IgD-negative memory B cell (primary cell): Measurements from ENCODE around the gene IQGAP1. TPM values are rescaled to one million over a fixed set of nuclear protein-coding genes. Genes with fewer than 3 reads are reported as not detected.
A peak's percentile ranks its signal among the peaks of the same experiment; 100 is the strongest.
"Not testable (repeated sequence)": the region's sequence is repeated elsewhere in the genome, so short reads cannot be mapped to it uniquely, and the experiment has no call there.

Experiments used
- H3K27ac Mint-ChIP-seq, 3 donors: one replicate each; pipeline ENCODE4 v1.8.0; 2020 to 2022; ENCODE audit warnings: mild to moderate bottlenecking in 3 of 3, mixed read lengths in 3 of 3, moderate library complexity in 1 of 3
- H3K27me3 Mint-ChIP-seq: one replicate; pipeline ENCODE4 v1.8.0; 2021; ENCODE audit warnings: mixed read lengths
- H3K36me3 Mint-ChIP-seq: one replicate; pipeline ENCODE4 v1.8.0; 2020; ENCODE audit warnings: mild to moderate bottlenecking, mixed read lengths
- H3K4me1 Mint-ChIP-seq, 3 donors: one replicate each; pipeline ENCODE4 v1.8.0; 2020 to 2022; ENCODE audit warnings: mixed read lengths in 3 of 3, mild to moderate bottlenecking in 1 of 3
- H3K4me3 Mint-ChIP-seq, 4 donors: one replicate each; pipeline ENCODE4 v1.8.0; 2020 to 2022; ENCODE audit warnings: mild to moderate bottlenecking in 4 of 4, mixed read lengths in 4 of 4, moderate library complexity in 3 of 4
- H3K9me3 Mint-ChIP-seq, 3 donors: one replicate each; pipeline ENCODE4 v1.8.0; 2020 to 2021; ENCODE audit warnings: mixed read lengths in 3 of 3, mild to moderate bottlenecking in 1 of 3
- polyA plus RNA-seq: library from polyadenylated mRNA; unstranded; fragments of 300-500 nt; fragmentation: Illumina TruSeq; gene quantifications from one replicate; pipeline ENCODE4 v1.2.3, GENCODE V29; 2021

The IQGAP1 gene
- polyA plus RNA-seq, 1 donor from 2014 or later, result 136 TPM

GRCh38 chr15:90487186-90487585 lies 99.1 kb downstream of the IQGAP1 start:
- Mint-ChIP-seq H3K4me1 (peaks cover 0 to 4% (median 0%) of the 10 kb centered on the region in 3 donors), H3K4me3 (no peak overlapping the region), H3K27ac (peak overlapping the region in 1 of 3 donors; percentile 19), H3K36me3 (peaks cover 6% of the 10 kb centered on the region), H3K9me3 (no peaks in the 10 kb centered on the region), H3K27me3 (no peaks in the 10 kb centered on the region)

- Mint-ChIP-seq H3K4me1 (peaks cover 0 to 4% (median 0%) of the 10 kb centered on the region in 3 donors), H3K27ac (peak overlapping the region in 1 of 3 donors; percentile 39), H3K4me3 (no peak overlapping the region), H3K9me3 (no peaks in the 10 kb centered on the region), H3K27me3 (no peaks in the 10 kb centered on the region), H3K36me3 (peaks cover 7% of the 10 kb centered on the region)
Observed at GRCh38 chr15:90489514-90489913, 101.5 kb downstream of the IQGAP1 start.

- peaks cover 0 to 4% (median 0%) of the 10 kb centered on the region in 3 donors for H3K4me1 Mint-ChIP-seq
- H3K27me3 Mint-ChIP-seq, result no peaks in the 10 kb centered on the region
- H3K9me3 Mint-ChIP-seq, result no peaks in the 10 kb centered on the region
- no peak overlapping the region for H3K4me3 Mint-ChIP-seq
- H3K27ac Mint-ChIP-seq, result no peak overlapping the region
- peaks cover 7% of the 10 kb centered on the region for H3K36me3 Mint-ChIP-seq
Observed at GRCh38 chr15:90489944-90490343, 101.9 kb downstream of the IQGAP1 start.

DNA sequence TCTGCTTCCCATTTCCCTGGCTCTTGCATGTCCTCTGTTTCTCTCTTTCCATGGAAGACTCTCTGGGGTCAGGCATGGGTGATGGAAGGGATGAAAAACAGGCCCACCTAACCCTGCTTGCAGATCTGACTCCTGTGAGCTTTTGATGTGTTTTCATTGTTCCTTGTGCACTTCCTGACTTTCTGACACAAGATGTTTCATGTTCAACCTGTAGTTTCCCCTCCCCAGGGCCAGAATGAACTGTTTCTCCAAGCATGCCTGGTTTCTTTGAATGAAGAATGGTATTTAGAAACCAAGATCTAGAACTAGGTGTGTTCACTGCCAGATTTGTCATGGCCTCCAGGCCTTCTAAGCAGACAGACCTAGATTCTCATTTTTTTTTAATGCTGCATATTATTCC lies 105.6 kb downstream of the IQGAP1 start:
- Mint-ChIP-seq H3K27ac (peak overlapping the region in 1 of 3 donors; percentile 68), H3K36me3 (peaks cover 3% of the 10 kb centered on the region)

DNA sequence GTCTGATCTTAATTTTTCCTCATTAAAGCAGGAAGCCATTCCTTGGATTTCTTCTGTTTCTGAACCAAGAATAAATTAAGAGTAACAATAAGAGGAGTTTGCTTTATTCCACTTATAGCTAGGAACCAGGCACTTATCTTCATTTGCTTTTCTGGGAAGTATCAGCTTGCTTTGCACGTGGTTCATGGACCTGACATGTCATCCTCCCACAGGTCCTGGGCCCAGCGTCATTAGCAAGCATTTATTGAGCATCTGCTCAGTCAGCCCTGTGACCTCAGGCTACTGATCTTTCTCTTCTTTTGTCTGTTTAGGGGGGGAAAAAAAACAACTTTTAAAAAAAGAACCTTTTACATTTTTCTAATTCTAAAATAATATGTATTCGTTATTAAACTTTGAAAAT lies 107.0 kb downstream of the IQGAP1 start:
- H3K36me3 Mint-ChIP-seq, result peaks cover 1% of the 10 kb centered on the region
- H3K9me3 Mint-ChIP-seq, result no peaks in the 10 kb centered on the region
- no peaks in the 10 kb centered on the region for H3K27me3 Mint-ChIP-seq
- H3K4me3 Mint-ChIP-seq, result no peak overlapping the region
- H3K4me1 Mint-ChIP-seq, result peaks cover 0 to 1% (median 0%) of the 10 kb centered on the region in 3 donors
- no peak overlapping the region for H3K27ac Mint-ChIP-seq

More for the DNA sequence above, 105.6 kb downstream of the IQGAP1 start:
- Mint-ChIP-seq H3K27me3 (no peaks in the 10 kb centered on the region), H3K4me1 (peaks cover 0 to 2% (median 1%) of the 10 kb centered on the region in 3 donors), H3K9me3 (no peaks in the 10 kb centered on the region), H3K4me3 (no peak overlapping the region)

GRCh38 chr15:90496791-90497190 lies 108.7 kb downstream of the IQGAP1 start:
- Mint-ChIP-seq H3K27ac (no peak overlapping the region), H3K4me3 (no peak overlapping the region), H3K9me3 (no peaks in the 10 kb centered on the region), H3K4me1 (peaks cover 0 to 1% (median 0%) of the 10 kb centered on the region in 3 donors), H3K36me3 (peaks cover 2% of the 10 kb centered on the region), H3K27me3 (no peaks in the 10 kb centered on the region)

- Mint-ChIP-seq H3K9me3 (no peaks in the 10 kb centered on the region), H3K27ac (no peak overlapping the region), H3K36me3 (peaks cover 4% of the 10 kb centered on the region), H3K27me3 (no peaks in the 10 kb centered on the region), H3K4me3 (no peak overlapping the region), H3K4me1 (peaks cover 0 to 1% (median 0%) of the 10 kb centered on the region in 3 donors)
Observed at GRCh38 chr15:90497376-90497775, 109.3 kb downstream of the IQGAP1 start.

- peaks cover 0 to 1% (median 0%) of the 10 kb centered on the region in 3 donors for H3K4me1 Mint-ChIP-seq
- H3K36me3 Mint-ChIP-seq, result peaks cover 3% of the 10 kb centered on the region
- H3K9me3 Mint-ChIP-seq, result no peaks in the 10 kb centered on the region
- no peaks in the 10 kb centered on the region for H3K27me3 Mint-ChIP-seq
- H3K27ac Mint-ChIP-seq, result peak overlapping the region in 1 of 3 donors; percentile 11
- H3K4me3 Mint-ChIP-seq, result no peak overlapping the region
Observed at GRCh38 chr15:90497912-90498311, 109.9 kb downstream of the IQGAP1 start.

DNA sequence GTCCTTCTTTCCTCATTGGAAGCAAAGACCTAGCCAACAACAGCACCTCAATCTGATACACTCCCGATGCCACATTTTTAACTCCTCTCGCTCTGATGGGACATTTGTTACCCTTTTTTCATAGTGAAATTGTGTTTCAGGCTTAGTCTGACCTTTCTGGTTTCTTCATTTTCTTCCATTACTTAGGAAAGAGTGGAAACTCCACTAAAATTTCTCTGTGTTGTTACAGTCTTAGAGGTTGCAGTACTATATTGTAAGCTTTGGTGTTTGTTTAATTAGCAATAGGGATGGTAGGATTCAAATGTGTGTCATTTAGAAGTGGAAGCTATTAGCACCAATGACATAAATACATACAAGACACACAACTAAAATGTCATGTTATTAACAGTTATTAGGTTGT lies 112.1 kb downstream of the IQGAP1 start:
- Mint-ChIP-seq H3K36me3 (peaks cover 3% of the 10 kb centered on the region), H3K4me1 (peaks cover 0 to 1% (median 0%) of the 10 kb centered on the region in 3 donors), H3K4me3 (no peak overlapping the region), H3K9me3 (no peaks in the 10 kb centered on the region), H3K27ac (no peak overlapping the region), H3K27me3 (no peaks in the 10 kb centered on the region)

DNA sequence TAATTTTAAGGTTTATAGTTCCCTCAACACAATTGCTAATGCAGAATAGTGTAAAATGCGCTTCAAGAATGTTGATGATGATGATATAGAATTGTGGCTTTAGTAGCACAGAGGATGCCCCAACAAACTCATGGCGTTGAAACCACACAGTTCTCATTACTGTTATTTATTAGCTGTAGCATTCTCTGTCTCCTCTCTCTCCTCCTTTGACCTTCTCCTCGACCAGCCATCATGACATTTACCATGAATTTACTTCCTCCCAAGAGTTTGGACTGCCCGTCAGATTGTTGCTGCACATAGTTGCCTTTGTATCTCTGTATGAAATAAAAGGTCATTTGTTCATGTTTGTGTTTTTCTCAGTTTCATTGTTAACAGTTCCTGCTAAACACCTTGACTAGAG lies 113.9 kb downstream of the IQGAP1 start:
- no peaks in the 10 kb centered on the region for H3K27me3 Mint-ChIP-seq
- H3K36me3 Mint-ChIP-seq, result peaks cover 3% of the 10 kb centered on the region
- H3K4me3 Mint-ChIP-seq, result no peak overlapping the region
- peaks cover 0 to 1% (median 0%) of the 10 kb centered on the region in 3 donors for H3K4me1 Mint-ChIP-seq
- H3K9me3 Mint-ChIP-seq, result no peaks in the 10 kb centered on the region
- H3K27ac Mint-ChIP-seq, result no peak overlapping the region

DNA sequence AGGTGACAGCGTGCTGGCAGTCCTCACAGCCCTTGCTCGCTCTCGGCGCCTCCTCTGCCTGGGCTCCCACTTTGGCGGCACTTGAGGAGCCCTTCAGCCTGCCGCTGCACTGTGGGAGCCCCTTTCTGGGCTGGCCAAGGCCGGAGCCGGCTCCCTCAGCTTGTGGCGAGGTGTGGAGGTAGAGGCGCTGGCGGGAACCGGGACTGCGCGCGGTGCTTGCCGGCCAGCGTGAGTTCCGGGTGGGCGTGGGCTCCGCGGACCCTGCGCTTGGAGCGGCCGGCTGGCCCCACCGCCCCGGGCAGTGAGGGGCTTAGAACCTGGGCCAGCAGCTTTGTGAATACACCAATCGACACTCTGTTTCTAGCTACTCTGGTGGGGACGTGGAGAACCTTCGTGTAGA lies 122.7 kb downstream of the IQGAP1 start:
- not testable (repeated sequence) for H3K27me3 Mint-ChIP-seq, H3K27ac Mint-ChIP-seq, H3K4me3 Mint-ChIP-seq, H3K4me1 Mint-ChIP-seq, H3K36me3 Mint-ChIP-seq, H3K9me3 Mint-ChIP-seq

DNA sequence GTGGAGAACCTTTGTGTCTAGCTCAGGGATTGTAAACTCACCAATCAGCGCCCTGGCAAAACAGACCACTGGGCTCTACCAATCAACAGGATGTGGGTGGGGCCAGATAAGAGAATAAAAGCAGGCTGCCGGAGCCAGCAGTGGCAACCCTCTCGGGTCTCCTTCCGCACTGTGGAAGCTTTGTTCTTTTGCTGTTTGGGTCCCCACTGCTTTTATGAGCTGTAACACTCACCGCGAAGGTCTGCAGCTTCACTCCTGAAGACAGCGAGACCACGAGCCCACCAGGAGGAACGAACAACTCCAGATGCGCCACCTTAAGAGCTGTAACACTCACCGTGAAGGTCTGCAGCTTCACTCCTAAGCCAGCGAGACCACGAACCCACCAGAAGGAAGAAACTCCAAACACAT lies 123.2 kb downstream of the IQGAP1 start:
- not testable (repeated sequence) for H3K4me1 Mint-ChIP-seq, H3K27me3 Mint-ChIP-seq, H3K9me3 Mint-ChIP-seq, H3K36me3 Mint-ChIP-seq, H3K27ac Mint-ChIP-seq
- peak overlapping the region in 1 of 4 donors; percentile 41 for H3K4me3 Mint-ChIP-seq

DNA sequence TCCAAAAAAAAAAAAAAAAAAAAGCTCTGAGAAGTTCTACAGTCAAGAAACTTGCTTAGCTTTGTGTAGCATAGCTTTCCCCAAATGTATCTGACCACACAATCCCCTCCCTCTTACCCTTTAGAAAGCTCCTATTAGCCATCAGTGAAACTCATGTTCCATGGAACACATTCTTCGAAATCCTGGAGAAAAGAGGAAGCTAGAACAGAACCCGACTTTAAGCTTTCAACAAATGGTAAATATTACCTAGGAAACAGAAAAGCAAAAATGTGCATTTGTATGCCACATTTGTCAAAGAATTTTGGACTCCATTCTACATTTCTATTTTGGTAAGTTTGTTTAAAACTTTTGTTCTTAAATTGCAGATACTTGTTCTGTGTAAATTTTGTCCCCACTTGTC lies 124.2 kb downstream of the IQGAP1 start:
- H3K4me3 Mint-ChIP-seq, result no peak overlapping the region
- no peak overlapping the region for H3K27ac Mint-ChIP-seq
- H3K27me3 Mint-ChIP-seq, result no peaks in the 10 kb centered on the region

GRCh38 chr15:90512981-90513380 lies 124.9 kb downstream of the IQGAP1 start:
- Mint-ChIP-seq H3K9me3 (no peaks in the 10 kb centered on the region), H3K36me3 (no peaks in the 10 kb centered on the region), H3K27me3 (no peaks in the 10 kb centered on the region), H3K4me3 (no peak overlapping the region), H3K4me1 (peaks cover 0 to 4% (median 0%) of the 10 kb centered on the region in 3 donors), H3K27ac (no peak overlapping the region)

More for the DNA sequence above, 124.2 kb downstream of the IQGAP1 start:
- H3K36me3 Mint-ChIP-seq, result no peaks in the 10 kb centered on the region
- H3K9me3 Mint-ChIP-seq, result no peaks in the 10 kb centered on the region
- H3K4me1 Mint-ChIP-seq, result peaks cover 0 to 4% (median 0%) of the 10 kb centered on the region in 3 donors

DNA sequence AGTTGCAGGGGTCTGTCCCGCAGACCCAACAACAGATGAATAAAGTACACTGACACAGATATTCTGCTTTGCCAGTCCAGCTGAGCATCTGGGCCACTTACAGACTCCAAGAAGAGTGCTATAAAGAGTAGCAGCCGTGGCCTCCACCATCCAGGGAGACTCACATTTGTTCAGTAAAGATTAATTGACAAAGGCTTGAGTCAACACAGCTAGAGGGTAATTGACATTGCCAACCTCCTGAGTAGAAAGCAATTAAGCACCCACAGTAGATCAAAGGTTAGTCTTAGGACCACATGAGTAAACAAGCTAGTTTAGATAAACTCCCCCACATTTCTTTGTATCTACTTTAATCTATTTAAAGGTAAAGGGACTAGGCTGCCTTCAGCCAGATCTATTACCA lies 125.4 kb downstream of the IQGAP1 start:
- H3K9me3 Mint-ChIP-seq, result no peaks in the 10 kb centered on the region

DNA sequence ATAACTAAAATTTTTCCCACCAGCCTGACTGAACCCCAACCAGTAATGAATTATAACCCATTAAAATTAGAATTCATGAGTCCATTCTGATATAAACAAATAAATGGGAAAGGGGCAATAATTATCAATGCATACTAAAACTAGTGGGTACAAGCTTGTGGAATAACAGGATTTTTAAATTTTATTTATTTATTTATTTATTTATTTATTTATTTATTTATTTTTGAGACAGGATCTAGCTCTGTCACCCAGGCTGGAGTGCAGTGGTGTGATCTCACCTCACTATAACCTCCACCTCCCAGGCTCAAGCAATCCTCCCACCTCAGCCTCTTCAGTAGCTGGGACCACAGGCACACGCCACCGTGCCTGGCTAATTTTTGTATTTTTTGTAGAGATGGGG lies 125.9 kb downstream of the IQGAP1 start:
- H3K9me3 Mint-ChIP-seq, H3K27me3 Mint-ChIP-seq, H3K4me1 Mint-ChIP-seq, H3K4me3 Mint-ChIP-seq, H3K36me3 Mint-ChIP-seq, H3K27ac Mint-ChIP-seq: not testable (repeated sequence)

More for the DNA sequence above, 125.4 kb downstream of the IQGAP1 start:
- Mint-ChIP-seq H3K27me3 (no peaks in the 10 kb centered on the region), H3K27ac (no peak overlapping the region), H3K36me3 (no peaks in the 10 kb centered on the region), H3K4me1 (peaks cover 0 to 4% (median 0%) of the 10 kb centered on the region in 3 donors), H3K4me3 (no peak overlapping the region)
